K562 (cell line): ENCODE data around the gene SUFU.

Experiments
- CTCF ChIP-seq, 3 experiments: IDR thresholded peaks in 2 of 3; conservative IDR thresholded peaks in 1 of 3; 2 replicates each; pipeline ENCODE4 v1.5.1; 2011 to 2012; ENCODE audit warnings: low read length in 3 of 3, mild to moderate bottlenecking in 3 of 3, control low read depth in 2 of 3, improper control_type of control experiment in 1 of 3, inconsistent platforms in 1 of 3, low read depth in 1 of 3, mixed read lengths in 1 of 3, moderate library complexity in 1 of 3; ENCODE audit not compliant: insufficient read depth in 2 of 3
- ETS2 ChIP-seq: IDR thresholded peaks from 2 replicates; pipeline ENCODE4 v1.6.1; 2016; ENCODE audit warnings: borderline replicate concordance, missing genetic modification characterization, mild to moderate bottlenecking, moderate library complexity, missing compliant biosample characterization; ENCODE audit not compliant: poor library complexity, severe bottlenecking
- HMG20A ChIP-seq: fragments of 450-650 bp; formaldehyde crosslinking; conservative IDR thresholded peaks from 2 replicates; pipeline ENCODE4 v1.4.0; 2020; ENCODE audit warnings: mild to moderate bottlenecking, mixed read lengths
- IRF1 ChIP-seq: sonication (generic); formaldehyde crosslinking; IDR thresholded peaks from 2 replicates; pipeline ENCODE4 v1.8.0; 2022; ENCODE audit warnings: missing genetic modification reagents, mild to moderate bottlenecking, borderline replicate concordance
- KAT7 ChIP-seq: sonication (generic); formaldehyde crosslinking; IDR thresholded peaks from 2 replicates; pipeline ENCODE4 v1.8.0; 2022; ENCODE audit warnings: missing genetic modification reagents, mild to moderate bottlenecking, borderline replicate concordance
- NCOA2 ChIP-seq, 2 experiments: fragments of 450-650 bp; IDR thresholded peaks; 2 replicates each; pipeline ENCODE4 v1.6.1; 2018; ENCODE audit warnings: mild to moderate bottlenecking in 2 of 2, moderate library complexity in 1 of 2; ENCODE audit not compliant: partially characterized antibody in 2 of 2
- SMC3 ChIP-seq: conservative IDR thresholded peaks from 2 replicates; pipeline ENCODE4 v1.6.1; 2011; ENCODE audit warnings: low read depth, low read length, improper control_type of control experiment; ENCODE audit not compliant: insufficient read depth
- SPI1 ChIP-seq: IDR thresholded peaks from 2 replicates; pipeline ENCODE4 v1.6.1; 2011; ENCODE audit warnings: low read depth, low read length, control low read depth, borderline replicate concordance
- YBX1 ChIP-seq: fragments of 450-650 bp; IDR thresholded peaks from 2 replicates; pipeline ENCODE4 v1.7.1; 2016; ENCODE audit warnings: mild to moderate bottlenecking
- ZFP1 ChIP-seq: fragments of 450-650 bp; formaldehyde crosslinking; IDR thresholded peaks from 2 replicates; pipeline ENCODE4 v1.4.0; 2020; ENCODE audit warnings: mild to moderate bottlenecking, mixed read lengths
- ZNF124 ChIP-seq: sonication (generic); formaldehyde crosslinking; IDR thresholded peaks from 2 replicates; pipeline ENCODE4 v1.8.1; 2022; ENCODE audit warnings: missing genetic modification reagents
- ZNF280B ChIP-seq: fragments of 250-450 bp; sonication (Bioruptor Pico); IDR thresholded peaks from 2 replicates; pipeline ENCODE4 v1.5.1; 2021; ENCODE audit warnings: mild to moderate bottlenecking
- ZZZ3 ChIP-seq: fragments of 450-650 bp; IDR thresholded peaks from 2 replicates; pipeline ENCODE4 v1.6.1; 2016; ENCODE audit warnings: antibody characterized with exemption, mild to moderate bottlenecking, moderate library complexity

- TF ChIP-seq ETS2 (tag) = no peak
- TF ChIP-seq HMG20A = no peak
- TF ChIP-seq ZNF124 = no peak
- TF ChIP-seq SPI1 = no peak
- TF ChIP-seq KAT7 (CRISPR knock-in tag) = no peak
- no peak for TF ChIP-seq YBX1
- TF ChIP-seq SMC3 = no peak
- no peak for TF ChIP-seq IRF1
- TF ChIP-seq CTCF (IDR thresholded peaks at IDR 0.05 in 2 of 3, conservative IDR thresholded peaks at IDR 0.05 in 1 of 3; ENCODE audit: insufficient read depth in 2 of 3, low read depth in 1 of 3, low read length in 3 of 3) = no peak
- no peak for TF ChIP-seq NCOA2 (IDR thresholded peaks at IDR 0.05; ENCODE audit: partially characterized antibody in 2 of 2)
- no peak for TF ChIP-seq ZZZ3
- TF ChIP-seq ZFP1 = no peak
- TF ChIP-seq ZNF280B (CRISPR knock-in tag) = no peak
Measured at GRCh38 chr10:102642736-102643335, 139.1 kb downstream of the SUFU start.
